Measurements from ENCODE around the gene COA6. TPM values are rescaled to one million over a fixed set of nuclear protein-coding genes. Genes with fewer than 3 reads are reported as not detected.

COA6 gene
- total RNA-seq, 1 donor from 2014 or later: 14.6 TPM

DNA sequence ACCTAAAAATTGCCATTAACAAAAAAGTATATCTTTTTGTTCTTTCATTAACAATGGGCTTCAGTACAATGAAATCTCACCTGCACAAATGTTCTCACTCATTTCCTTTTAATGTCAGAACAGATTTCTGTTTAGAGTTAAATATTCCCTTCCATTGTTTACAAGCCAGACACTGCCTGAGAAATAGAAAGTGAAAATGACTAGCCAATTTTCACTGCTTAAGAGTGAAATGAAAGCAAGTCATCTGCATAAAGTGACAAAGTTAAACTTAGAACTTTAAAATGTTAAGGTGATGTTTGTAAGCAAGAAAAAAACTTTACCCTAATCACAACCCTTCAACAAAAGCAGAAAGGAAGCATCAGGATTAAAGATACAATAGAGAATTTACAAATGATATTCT, 27.5 kb downstream of the COA6 start:
- no peaks in the 10 kb centered on the region for H3K27me3 Mint-ChIP-seq (ENCODE audit: unreplicated experiment)
- TF ChIP-seq, protein P1, sequence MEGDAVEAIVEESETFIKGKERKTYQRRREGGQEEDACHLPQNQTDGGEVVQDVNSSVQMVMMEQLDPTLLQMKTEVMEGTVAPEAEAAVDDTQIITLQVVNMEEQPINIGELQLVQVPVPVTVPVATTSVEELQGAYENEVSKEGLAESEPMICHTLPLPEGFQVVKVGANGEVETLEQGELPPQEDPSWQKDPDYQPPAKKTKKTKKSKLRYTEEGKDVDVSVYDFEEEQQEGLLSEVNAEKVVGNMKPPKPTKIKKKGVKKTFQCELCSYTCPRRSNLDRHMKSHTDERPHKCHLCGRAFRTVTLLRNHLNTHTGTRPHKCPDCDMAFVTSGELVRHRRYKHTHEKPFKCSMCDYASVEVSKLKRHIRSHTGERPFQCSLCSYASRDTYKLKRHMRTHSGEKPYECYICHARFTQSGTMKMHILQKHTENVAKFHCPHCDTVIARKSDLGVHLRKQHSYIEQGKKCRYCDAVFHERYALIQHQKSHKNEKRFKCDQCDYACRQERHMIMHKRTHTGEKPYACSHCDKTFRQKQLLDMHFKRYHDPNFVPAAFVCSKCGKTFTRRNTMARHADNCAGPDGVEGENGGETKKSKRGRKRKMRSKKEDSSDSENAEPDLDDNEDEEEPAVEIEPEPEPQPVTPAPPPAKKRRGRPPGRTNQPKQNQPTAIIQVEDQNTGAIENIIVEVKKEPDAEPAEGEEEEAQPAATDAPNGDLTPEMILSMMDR (IDR thresholded peaks at IDR 0.05; ENCODE audit: partially characterized antibody, unreplicated experiment): no peak
- peaks cover 4% of the 10 kb centered on the region for H3K36me3 Mint-ChIP-seq (ENCODE audit: unreplicated experiment)
- no peak for DNase-seq
- H3K4me1 Mint-ChIP-seq (ENCODE audit: low read depth, unreplicated experiment): peaks cover 5% of the 10 kb centered on the region
- H3K27ac Mint-ChIP-seq (ENCODE audit: unreplicated experiment): no peak overlapping the region
- H3K4me3 Mint-ChIP-seq (ENCODE audit: unreplicated experiment): no peak overlapping the region
- peaks cover 4% of the 10 kb centered on the region for H3K9me3 Mint-ChIP-seq (ENCODE audit: unreplicated experiment)

DNA sequence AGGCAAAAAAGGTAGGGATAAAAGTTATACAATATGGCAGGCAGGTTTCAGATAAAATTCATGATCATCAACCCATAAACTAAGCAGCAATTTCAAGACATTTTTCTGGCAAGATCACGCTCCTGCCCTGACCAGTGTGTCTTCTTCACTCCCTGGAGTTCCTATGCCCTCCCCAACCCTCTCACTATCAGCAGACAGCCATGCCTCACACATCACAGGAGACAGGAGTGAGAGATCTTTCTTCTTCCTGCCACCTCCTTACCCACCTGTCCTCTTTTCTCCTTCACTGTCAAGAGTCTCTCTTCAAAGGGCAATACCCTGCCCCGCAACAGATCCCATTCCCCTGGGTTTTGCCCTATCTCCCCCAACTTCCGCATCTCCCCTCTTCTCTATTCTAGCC, 28.4 kb downstream of the COA6 start:
- no peak overlapping the region for H3K27ac Mint-ChIP-seq (ENCODE audit: unreplicated experiment)
- H3K36me3 Mint-ChIP-seq (ENCODE audit: unreplicated experiment): peaks cover 3% of the 10 kb centered on the region
- H3K4me1 Mint-ChIP-seq (ENCODE audit: low read depth, unreplicated experiment): peaks cover 2% of the 10 kb centered on the region
- TF ChIP-seq, protein P1 (IDR thresholded peaks at IDR 0.05; ENCODE audit: partially characterized antibody, unreplicated experiment): no peak
- no peak for DNase-seq
- peaks cover 3% of the 10 kb centered on the region for H3K9me3 Mint-ChIP-seq (ENCODE audit: unreplicated experiment)
- no peaks in the 10 kb centered on the region for H3K27me3 Mint-ChIP-seq (ENCODE audit: unreplicated experiment)
- no peak overlapping the region for H3K4me3 Mint-ChIP-seq (ENCODE audit: unreplicated experiment)

DNA sequence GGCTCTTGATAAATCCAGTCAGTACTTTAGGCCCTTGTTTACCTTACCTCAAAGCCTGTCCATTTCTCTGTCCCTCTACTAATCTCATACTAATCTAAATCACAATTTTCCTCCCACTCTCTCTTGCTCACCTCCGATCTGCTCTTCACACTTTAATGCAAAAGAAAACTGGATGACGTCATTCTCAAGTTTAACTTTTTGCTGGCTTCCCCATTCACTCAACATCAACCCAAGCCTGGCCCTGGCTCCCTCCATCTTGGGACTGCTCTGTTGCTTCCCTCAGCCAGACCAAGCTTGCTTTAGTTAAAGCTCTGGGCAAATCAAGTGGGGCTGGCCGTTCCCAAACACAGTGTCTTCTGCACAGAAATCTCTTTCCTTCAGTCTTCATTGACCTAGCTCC, 29.7 kb downstream of the COA6 start:
- no peak for DNase-seq
- no peaks in the 10 kb centered on the region for H3K36me3 Mint-ChIP-seq (ENCODE audit: unreplicated experiment)
- H3K4me1 Mint-ChIP-seq (ENCODE audit: low read depth, unreplicated experiment): no peaks in the 10 kb centered on the region
- no peaks in the 10 kb centered on the region for H3K27me3 Mint-ChIP-seq (ENCODE audit: unreplicated experiment)
- no peak overlapping the region for H3K27ac Mint-ChIP-seq (ENCODE audit: unreplicated experiment)
- no peak overlapping the region for H3K4me3 Mint-ChIP-seq (ENCODE audit: unreplicated experiment)
- H3K9me3 Mint-ChIP-seq (ENCODE audit: unreplicated experiment): no peaks in the 10 kb centered on the region
- TF ChIP-seq, protein P1 (IDR thresholded peaks at IDR 0.05; ENCODE audit: partially characterized antibody, unreplicated experiment): no peak

DNA sequence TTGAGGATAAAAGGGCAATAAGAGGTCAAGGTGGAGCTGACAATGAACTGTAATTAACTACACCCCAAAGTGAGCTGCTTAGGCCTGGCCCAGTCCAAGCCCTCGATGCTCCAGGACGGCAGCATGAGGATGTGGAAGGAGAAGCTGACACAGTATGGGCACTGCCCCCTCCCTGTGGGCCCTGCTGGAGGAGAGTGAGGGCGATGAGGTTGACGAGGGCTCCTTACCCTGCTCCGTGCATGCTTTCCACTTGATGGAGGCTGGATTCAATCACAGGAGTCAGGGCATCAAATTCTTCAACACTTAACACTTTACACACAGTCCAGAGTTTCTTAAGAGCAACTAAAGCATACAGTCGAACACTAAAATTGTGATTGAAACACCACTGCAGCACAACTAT, 32.4 kb downstream of the COA6 start:
- Mint-ChIP-seq H3K9me3 (ENCODE audit: unreplicated experiment) (no peaks in the 10 kb centered on the region), H3K27me3 (ENCODE audit: unreplicated experiment) (no peaks in the 10 kb centered on the region), H3K27ac (ENCODE audit: unreplicated experiment) (no peak overlapping the region), H3K36me3 (ENCODE audit: unreplicated experiment) (no peaks in the 10 kb centered on the region), H3K4me3 (ENCODE audit: unreplicated experiment) (no peak overlapping the region), H3K4me1 (ENCODE audit: low read depth, unreplicated experiment) (no peaks in the 10 kb centered on the region)
- DNase-seq: no peak
- TF ChIP-seq, protein P1 (IDR thresholded peaks at IDR 0.05; ENCODE audit: partially characterized antibody, unreplicated experiment): no peak

DNA sequence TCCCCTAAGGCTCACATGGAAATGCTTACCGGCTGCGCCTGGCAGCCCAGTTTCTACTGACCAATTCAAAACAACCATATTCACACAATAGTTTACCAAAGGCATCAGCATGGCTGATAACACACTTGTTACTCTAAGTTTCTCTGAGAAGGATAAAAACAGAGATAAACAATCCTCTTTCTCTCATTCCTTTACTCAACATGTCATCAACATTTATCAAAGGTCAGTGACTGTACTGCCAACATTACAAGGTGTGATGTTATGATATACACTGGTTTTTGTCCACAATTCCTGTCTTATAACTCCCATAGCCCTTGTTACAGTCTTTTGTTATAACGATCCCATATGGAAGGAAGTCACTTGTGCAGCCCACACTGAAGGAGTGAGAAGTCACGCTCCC, 33.6 kb downstream of the COA6 start:
- TF ChIP-seq, protein P1 (IDR thresholded peaks at IDR 0.05; ENCODE audit: partially characterized antibody, unreplicated experiment): no peak
- no peak overlapping the region for H3K27ac Mint-ChIP-seq (ENCODE audit: unreplicated experiment)
- no peaks in the 10 kb centered on the region for H3K4me1 Mint-ChIP-seq (ENCODE audit: low read depth, unreplicated experiment)
- no peaks in the 10 kb centered on the region for H3K9me3 Mint-ChIP-seq (ENCODE audit: unreplicated experiment)
- no peaks in the 10 kb centered on the region for H3K36me3 Mint-ChIP-seq (ENCODE audit: unreplicated experiment)
- no peak overlapping the region for H3K4me3 Mint-ChIP-seq (ENCODE audit: unreplicated experiment)
- no peak for DNase-seq
- H3K27me3 Mint-ChIP-seq (ENCODE audit: unreplicated experiment): no peaks in the 10 kb centered on the region

All from glutamatergic neuron (in vitro differentiated cells).